Pons (tissue), 1 donor: ENCODE measurements around the gene DLG2.

Experiments
- DNase-seq: peaks from one replicate; pipeline ENCODE4 v3.0.0-alpha.2; 2016; ENCODE audit warnings: low spot score

DLG2 gene

GRCh38 chr11:83521647-83522596 is 2105.2 kb downstream of the DLG2 start:
- no peak for DNase-seq

GRCh38 chr11:83520849-83521248 is 2106.3 kb downstream of the DLG2 start:
- DNase-seq = peak; percentile 51

- no peak for DNase-seq
These were observed 2115.5 kb downstream of the DLG2 start for GRCh38 chr11:83511646-83512045.

GRCh38 chr11:83510530-83511460 is 2116.3 kb downstream of the DLG2 start:
- no peak for DNase-seq

- no peak for DNase-seq
These were observed 2118.3 kb downstream of the DLG2 start for GRCh38 chr11:83508804-83509203.

GRCh38 chr11:83502041-83502440 is 2125.1 kb downstream of the DLG2 start:
- DNase-seq = no peak

- no peak for DNase-seq
These were observed 2133.2 kb downstream of the DLG2 start for GRCh38 chr11:83493917-83494316.

GRCh38 chr11:83493034-83493433 is 2134.1 kb downstream of the DLG2 start:
- DNase-seq = no peak

- no peak for DNase-seq
These were observed 2143.3 kb downstream of the DLG2 start for GRCh38 chr11:83483808-83484207.

- no peak for DNase-seq
These were observed 2146.3 kb downstream of the DLG2 start for GRCh38 chr11:83480811-83481210.

- DNase-seq = no peak
These were observed 2146.9 kb downstream of the DLG2 start for GRCh38 chr11:83480251-83480650.

- DNase-seq = peak; percentile 54
These were observed 2149.4 kb downstream of the DLG2 start for GRCh38 chr11:83477772-83478171.

- no peak for DNase-seq
These were observed 2151.4 kb downstream of the DLG2 start for GRCh38 chr11:83475760-83476159.

GRCh38 chr11:83473743-83474142 is 2153.4 kb downstream of the DLG2 start:
- DNase-seq = no peak

GRCh38 chr11:83472806-83473205 is 2154.3 kb downstream of the DLG2 start:
- DNase-seq = no peak

GRCh38 chr11:83471831-83472727 is 2155.1 kb downstream of the DLG2 start:
- no peak for DNase-seq

GRCh38 chr11:83467837-83468236 is 2159.3 kb downstream of the DLG2 start:
- no peak for DNase-seq

- no peak for DNase-seq
These were observed 2162.8 kb downstream of the DLG2 start for GRCh38 chr11:83464160-83464944.

- DNase-seq = no peak
These were observed 2167.3 kb downstream of the DLG2 start for GRCh38 chr11:83459798-83460197.

GRCh38 chr11:83456566-83456965 is 2170.6 kb downstream of the DLG2 start:
- DNase-seq = no peak

GRCh38 chr11:83456075-83456474 is 2171.1 kb downstream of the DLG2 start:
- no peak for DNase-seq
